ENCODE measurements around the gene CCT8L2. TPM values are rescaled to one million over a fixed set of nuclear protein-coding genes. Genes with fewer than 3 reads are reported as not detected.
"Not testable (repeated sequence)": the region's sequence is repeated elsewhere in the genome, so short reads cannot be mapped to it uniquely, and the experiment has no call there.

Gene CCT8L2
- total RNA-seq, 1 experiment from 2014 or later, result not detected

GRCh38 chr22:16564837-16565584, 27.6 kb downstream of the CCT8L2 start:
- not testable (repeated sequence) for H3K9ac ChIP-seq (ENCODE audit: extremely low read depth, insufficient read length, low read length); H4K20me1 ChIP-seq (ENCODE audit: control insufficient read depth, insufficient read depth, insufficient read length); H3K27ac Mint-ChIP-seq; H3K23ac ChIP-seq (ENCODE audit: insufficient read length, low read depth, low read length); H3T11ph ChIP-seq (ENCODE audit: low read length); H2BK120ac ChIP-seq (ENCODE audit: low read depth, low read length, poor library complexity, severe bottlenecking); H3K4me1 Mint-ChIP-seq; H4K91ac ChIP-seq (ENCODE audit: insufficient read length, low read depth, low read length); H3K27me3 Mint-ChIP-seq (ENCODE audit: low read depth); H2BK15ac ChIP-seq (ENCODE audit: low read depth, low read length); DNase-seq; H4K8ac ChIP-seq (replicated peaks; ENCODE audit: insufficient read length, low read depth, low read length); H3K36me3 Mint-ChIP-seq (ENCODE audit: insufficient read depth in 1 of 3, low read depth in 3 of 3); H2BK20ac ChIP-seq (ENCODE audit: low read depth, low read length, poor library complexity, severe bottlenecking); H2AK5ac ChIP-seq (ENCODE audit: insufficient read length, low read length); H3K14ac ChIP-seq (ENCODE audit: insufficient read depth, low read length); H3K4me3 Mint-ChIP-seq; H2AFZ ChIP-seq (ENCODE audit: low read length); H3K4ac ChIP-seq (ENCODE audit: low read depth, low read length); H3K18ac ChIP-seq (ENCODE audit: insufficient read length, low read depth, low read length); H3K4me1 ChIP-seq (ENCODE audit: insufficient read depth, low read length); H3K79me1 ChIP-seq (ENCODE audit: insufficient read depth, low read depth, low read length, poor library complexity, severe bottlenecking); H3K79me2 ChIP-seq (ENCODE audit: insufficient read depth, low read length); H2BK12ac ChIP-seq (ENCODE audit: insufficient read length, low read depth, low read length); H3K56ac ChIP-seq (ENCODE audit: insufficient read length, low read depth, low read length); H3K4me2 ChIP-seq (ENCODE audit: insufficient read depth, insufficient read length, low read length); H4K5ac ChIP-seq (ENCODE audit: insufficient read length, low read depth, low read length); H3K27ac ChIP-seq (ENCODE audit: insufficient read length, low read depth, low read length); H3K23me2 ChIP-seq (ENCODE audit: insufficient read length, low read depth, low read length, poor library complexity, severe bottlenecking); H2BK5ac ChIP-seq (ENCODE audit: insufficient read length, low read length); H3K27me3 ChIP-seq (ENCODE audit: insufficient read depth, low read length)
- WGBS (ENCODE audit: extremely low coverage, insufficient read length, low lambda C conversion rate), result no CpG with 5 or more reads among the region's 6 CpGs
- H3K9me3 ChIP-seq (ENCODE audit: control insufficient read depth, low read depth, low read length), result peaks cover 16% of the 10 kb centered on the region
- peaks cover 19 to 50% of the 10 kb centered on the region in 2 experiments for H3K9me3 Mint-ChIP-seq
